GM18861 (cell line): ENCODE measurements around the gene DYSF.
A peak's percentile ranks its signal among the peaks of the same experiment; 100 is the strongest.

Experiments used
- ATAC-seq: cut with Tn5 transposase; IDR thresholded peaks from one replicate; pipeline ENCODE4 v1.9.1; 2021; ENCODE audit not compliant: unreplicated experiment

Gene DYSF

DNA sequence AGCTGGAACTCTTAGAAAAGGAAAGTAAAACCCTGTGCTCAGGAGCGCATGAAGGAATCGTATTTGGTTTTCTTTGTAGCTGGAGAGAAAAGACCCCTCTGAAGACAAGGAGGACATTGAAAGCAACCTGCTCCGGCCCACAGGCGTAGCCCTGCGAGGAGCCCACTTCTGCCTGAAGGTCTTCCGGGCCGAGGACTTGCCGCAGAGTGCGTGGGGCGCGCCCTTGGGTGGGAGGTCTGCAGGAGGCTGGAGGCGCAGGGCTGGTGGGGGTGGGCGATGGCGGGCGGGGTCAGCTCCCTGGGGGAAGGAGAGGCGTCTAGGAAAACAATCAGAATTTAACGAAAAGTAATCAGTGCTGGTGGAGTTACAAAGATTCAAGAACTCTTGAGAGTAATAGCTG, 72.8 kb downstream of the DYSF start:
- no peak for ATAC-seq

DNA sequence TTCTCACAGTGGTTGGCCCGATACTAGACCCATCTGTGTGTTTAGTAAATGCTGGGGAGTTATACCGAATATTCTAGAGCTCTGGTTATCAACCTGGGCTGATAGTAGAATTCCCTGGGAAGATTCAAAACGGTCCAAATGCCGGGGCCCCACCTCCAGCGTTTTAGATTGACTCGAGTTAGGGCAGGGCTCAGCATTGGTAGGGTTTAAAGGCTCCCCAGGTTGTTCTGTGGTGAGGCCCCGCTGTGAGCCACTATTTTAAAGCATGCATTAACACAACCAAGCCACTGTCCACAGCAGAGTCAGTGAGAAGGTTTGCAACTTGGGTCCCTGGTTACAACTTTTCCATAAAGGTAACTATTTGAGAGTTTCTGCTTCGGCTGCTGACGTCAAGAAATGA, 73.6 kb downstream of the DYSF start:
- ATAC-seq, result no peak

DNA sequence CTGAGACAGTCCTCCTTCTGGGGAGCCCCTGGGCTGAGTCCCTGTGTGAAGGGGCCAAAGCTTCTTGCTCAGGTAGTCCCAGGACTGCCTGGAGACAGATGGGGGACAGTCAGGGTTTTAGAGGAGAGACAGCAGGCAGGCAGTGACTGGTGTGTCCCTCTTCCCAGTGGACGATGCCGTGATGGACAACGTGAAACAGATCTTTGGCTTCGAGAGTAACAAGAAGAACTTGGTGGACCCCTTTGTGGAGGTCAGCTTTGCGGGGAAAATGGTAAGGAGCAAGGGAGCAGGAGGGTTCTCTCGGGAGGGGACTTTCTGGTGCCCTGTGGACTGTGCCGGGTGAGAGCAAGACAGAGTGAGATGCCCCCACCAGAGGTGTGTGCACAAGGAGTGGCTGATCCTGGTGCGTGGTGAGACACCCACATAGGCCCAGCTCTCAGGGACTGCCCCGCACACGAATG, 74.8 kb downstream of the DYSF start:
- no peak for ATAC-seq

DNA sequence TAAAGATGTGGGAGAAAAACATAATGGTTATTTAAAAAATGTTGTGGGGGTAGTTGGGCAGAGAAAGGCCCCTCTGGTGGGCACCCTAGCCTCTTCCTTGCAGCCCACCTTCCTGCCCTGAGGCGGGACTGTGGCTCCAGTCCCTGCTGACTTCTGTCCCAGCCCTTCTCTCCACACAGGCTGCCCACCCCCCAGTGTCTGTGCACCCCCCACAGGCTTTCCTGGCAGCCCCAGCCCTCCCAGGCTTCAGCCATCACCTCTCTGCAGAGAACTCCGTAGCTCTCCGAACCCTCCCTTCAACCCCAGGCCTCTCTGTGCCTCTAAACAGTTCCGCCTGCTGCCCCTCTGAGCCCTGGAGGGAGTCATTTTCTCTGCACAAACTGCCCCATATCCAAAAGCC, 75.4 kb downstream of the DYSF start:
- ATAC-seq, result no peak

DNA sequence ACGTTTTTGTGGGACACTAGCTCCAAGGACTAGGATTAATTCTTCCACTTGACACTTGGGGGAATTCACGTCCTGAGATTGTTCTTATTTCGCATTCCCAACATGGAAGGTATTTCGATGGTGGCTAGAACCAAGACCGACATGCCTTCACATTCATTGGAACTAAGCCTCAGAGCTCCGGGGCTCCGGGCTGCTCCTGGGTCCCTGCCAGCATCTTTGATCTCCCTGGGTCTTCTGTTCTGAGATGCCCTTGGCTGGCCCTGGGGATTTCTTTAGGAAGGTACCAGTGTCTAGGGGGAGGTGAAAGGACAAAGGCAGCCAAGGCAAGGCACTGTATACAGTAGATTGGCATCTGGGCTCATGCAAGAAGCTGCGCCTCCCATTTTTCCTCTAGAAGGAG, 76.8 kb downstream of the DYSF start:
- ATAC-seq, result no peak

DNA sequence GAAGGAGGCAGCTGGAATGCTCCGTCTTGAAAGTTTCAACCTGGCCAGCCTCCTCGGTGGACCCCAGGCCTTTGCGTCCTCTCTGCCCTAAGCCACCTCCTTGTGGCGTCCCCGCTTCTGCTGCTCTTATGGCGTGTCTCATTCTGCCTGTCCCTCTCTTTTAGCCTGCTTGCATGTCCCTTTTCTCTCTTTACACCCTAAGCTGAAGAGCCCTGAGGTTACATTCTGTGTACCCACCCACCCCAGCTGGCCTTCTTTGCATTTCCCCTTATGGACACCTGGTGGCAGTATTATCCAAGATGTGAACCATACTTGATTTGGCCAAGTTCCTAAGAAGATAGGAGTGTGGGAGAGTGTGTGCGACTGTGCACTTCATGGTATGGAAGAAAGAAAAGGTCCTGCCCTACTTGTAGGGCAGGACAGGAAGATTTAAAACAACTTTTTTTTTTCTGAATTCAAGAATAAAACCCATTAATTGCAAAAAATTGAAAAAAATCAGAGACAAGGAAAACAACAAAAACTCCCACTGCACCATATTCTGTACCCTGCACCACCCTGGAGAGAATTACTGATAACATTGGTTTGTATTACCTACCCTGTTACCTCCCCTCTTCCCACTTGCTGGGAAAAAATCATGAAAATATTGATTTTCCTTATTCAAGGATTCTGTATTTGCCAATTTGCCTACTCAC, 77.4 kb downstream of the DYSF start:
- ATAC-seq, result no peak

DNA sequence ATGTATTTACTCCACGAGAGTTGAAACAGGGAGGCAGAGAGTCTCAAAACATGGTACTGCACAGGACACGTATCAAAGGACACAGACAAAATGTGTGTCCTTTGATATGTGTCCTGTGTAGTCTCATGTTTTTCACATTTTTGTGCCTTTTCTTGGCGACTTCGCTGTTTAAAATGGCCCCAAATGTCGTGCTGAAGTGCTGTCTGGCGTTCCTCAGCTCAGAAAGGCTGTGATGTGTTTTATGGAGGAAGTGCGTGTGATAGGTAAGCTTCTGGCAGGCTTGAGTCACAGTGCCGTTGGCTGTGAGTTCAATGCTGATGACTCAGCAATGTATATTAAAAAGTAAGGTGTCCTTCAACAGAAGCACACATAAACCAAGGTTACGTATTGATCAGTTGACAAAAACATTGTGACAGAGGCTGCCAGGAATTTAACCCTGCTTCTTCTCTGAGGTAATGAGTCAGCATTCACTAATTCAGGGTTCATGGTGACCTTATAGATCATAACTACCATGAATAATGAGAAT, 78.2 kb downstream of the DYSF start:
- no peak for ATAC-seq

DNA sequence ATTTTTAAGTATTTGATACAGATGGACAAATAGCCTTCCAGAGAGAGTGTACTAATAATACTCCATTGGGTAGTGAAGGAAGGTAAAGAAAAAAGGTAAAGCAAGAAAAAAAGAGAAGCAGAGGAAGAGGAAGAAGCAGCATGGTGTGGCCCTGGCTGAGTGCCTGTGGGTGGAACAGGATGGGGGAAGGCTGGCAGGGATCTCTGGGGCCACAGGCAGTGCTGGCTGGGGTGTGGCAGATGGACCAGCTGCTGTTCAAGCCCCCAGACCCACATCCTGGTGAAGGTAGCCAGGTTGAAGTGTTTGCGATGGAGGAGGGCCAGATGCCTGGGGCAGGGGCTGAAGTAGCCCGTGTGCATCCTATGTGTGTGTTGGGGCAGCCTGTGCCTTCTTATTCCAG, 79.0 kb downstream of the DYSF start:
- ATAC-seq, result no peak

DNA sequence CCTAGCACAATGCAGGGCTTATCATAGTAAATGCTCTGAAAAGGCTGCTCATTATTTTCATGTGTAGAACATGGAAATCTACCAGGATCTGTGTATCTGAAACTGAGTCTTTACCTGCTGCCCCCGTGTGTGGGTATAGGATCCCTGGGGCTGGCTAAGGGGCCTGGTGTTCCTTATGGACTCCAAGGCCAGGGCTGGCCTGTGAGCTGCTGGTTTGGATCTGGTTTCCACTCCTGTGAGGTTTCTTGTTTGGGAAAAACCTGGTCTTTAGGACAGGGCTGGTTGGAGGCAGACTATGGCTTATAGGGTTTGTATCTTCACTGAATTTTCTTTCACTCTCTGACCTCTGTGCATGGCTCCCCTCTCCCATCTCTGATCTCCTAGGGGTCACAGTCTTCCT, 80.8 kb downstream of the DYSF start:
- no peak for ATAC-seq

DNA sequence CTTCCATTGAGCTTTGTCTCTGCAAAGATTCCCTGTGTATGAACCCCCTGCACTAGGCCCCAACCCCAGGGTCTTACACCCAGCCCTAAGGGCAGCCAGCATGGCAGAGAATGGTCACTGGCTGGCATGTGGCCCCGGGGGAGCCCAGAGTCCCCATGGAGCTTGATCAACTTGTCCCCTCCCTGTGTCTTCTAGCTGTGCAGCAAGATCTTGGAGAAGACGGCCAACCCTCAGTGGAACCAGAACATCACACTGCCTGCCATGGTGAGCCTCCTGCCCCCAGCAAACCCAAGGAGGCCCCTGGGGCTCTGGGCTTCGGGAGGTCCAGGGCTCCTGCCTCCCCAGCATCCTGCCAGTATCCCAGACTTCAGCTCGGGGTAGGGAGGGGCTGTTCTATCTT, 81.5 kb downstream of the DYSF start:
- ATAC-seq, result no peak

DNA sequence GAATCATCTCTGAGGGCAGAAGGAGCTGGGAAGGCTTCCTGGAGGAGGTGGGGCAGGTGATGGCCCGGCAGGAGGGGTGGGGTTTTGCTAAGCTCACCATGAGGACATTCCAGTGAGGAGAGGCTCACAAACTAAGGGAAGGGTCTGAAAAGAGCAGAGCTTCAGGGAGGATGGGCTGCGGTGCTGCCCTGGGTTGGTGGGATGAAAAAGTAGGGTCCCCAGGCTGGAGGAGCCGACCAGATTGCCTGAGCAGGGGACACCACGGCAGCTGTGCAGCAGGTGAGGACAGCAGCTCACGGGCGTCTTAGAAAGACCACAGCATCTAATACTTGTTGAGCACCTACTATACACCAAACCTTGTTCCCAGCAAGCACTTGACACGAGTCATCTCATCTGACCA, 82.2 kb downstream of the DYSF start:
- ATAC-seq, result no peak

DNA sequence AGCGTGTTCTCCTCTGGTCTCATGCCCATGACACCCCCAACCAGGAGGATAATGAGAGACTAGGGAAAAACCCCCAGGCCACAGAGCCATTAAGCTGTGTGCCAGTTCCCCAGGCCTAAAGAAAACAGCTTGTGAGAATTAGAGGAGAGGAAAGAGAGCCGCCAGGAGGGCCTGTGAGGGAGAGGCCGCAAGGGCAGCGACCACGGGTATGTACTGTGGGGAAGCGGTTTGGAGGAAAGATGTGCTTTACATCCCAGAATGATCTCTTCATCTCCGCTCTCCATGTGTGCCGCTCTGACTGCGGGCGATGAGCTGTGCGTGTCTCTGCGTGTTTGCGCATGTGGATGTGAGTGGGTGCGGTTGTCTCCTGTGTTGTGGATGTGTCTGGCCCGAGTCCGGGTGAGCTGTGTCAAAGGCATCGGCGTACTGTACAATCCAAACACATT, 82.9 kb downstream of the DYSF start:
- no peak for ATAC-seq

DNA sequence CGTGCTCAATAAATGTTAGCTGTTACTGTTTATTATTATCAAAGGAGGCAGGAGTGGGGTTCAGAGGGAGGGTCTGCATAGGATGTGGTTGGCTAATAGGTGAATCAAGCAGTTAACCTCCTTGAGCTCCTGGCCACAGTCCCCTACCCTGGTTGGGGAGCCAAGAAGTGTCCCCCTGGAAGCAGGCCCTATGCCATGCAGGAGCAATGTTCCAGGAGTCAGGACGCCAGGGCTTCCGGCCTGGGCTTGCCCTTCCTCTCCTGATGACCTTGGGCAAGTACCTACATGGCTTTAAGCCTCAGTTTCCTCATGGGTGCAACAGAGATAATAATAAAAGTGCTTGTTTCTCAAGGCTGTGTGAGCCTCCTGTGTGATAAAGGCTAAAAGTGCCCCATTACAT, 84.9 kb downstream of the DYSF start:
- ATAC-seq, result no peak

DNA sequence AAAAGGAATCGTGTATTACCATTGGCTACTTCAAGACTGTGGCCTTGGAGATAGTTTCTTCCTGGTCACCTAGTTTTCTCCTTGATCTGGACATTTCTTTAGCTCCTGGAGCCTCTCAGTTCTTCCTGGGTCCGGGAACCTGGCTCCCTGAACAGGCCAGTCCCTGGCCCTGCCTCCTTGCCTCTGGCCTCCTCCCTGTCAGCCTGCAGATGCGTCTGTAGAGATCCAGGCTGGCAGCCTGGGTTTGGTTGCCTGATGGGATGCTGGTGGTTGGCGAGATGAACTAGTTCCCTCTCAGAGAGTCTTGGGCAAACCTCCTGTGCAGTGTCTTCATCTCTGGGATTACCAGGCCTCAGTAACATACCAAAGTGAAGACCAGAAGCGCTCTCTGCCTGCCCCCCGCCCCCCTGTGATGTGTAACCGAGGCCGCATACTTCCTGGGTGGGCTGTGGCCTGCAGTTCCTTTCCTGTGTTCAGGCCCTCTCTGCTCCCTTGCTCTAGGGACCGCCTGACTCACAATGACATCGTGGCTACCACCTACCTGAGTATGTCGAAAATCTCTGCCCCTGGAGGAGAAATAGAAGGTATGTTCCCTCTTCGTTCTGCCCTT, 85.4 kb downstream of the DYSF start:
- ATAC-seq, result no peak

DNA sequence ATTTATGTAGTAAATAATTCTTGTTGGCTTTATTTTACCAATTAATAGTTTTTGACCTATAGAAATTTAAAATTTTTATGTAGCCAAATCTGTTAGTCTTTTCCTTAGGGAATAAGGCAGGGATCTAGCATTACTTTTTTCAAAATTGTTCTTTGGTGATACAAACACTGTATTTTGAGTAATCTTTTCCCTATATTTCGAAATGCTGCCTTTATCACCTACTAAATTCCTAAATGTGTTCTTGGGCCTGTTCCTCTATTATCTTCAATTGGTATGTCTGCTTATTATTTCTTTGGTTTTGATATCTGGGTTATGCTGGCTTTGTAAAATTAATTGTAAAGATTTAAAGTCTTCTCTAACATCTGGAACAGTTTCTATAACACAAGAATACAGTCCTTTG, 87.5 kb downstream of the DYSF start:
- no peak for ATAC-seq

DNA sequence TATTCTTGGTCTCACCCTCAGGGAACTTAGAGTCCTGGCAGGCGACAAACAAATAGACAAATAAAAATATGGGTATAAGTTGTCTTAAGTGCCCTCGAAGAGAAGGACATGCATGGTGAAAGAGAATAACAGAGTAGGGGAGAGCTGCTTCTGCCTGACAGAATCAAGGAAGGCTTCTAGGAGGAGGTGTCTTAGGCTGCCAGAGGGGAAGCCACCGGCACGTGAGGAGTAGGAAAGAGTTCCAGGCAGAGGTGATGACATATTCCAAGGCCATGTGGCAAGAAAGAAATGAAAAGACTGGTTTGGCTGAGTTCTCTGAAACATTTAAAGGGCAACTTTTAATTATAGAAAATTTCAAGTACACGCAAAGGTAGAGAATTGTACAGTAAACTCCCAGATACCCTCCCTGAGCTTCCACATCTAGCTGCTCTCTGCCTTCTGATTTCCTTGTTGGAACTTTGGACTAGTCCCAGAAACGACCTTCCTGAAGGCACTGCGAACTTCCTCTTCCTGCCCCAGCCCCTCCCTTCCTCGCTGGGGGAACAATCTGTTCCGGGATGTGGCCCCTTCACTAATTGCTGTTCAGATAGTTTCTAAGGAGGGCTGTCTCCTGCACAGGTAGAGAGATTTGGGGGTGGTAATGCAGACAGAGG, 91.7 kb downstream of the DYSF start:
- ATAC-seq, result no peak

DNA sequence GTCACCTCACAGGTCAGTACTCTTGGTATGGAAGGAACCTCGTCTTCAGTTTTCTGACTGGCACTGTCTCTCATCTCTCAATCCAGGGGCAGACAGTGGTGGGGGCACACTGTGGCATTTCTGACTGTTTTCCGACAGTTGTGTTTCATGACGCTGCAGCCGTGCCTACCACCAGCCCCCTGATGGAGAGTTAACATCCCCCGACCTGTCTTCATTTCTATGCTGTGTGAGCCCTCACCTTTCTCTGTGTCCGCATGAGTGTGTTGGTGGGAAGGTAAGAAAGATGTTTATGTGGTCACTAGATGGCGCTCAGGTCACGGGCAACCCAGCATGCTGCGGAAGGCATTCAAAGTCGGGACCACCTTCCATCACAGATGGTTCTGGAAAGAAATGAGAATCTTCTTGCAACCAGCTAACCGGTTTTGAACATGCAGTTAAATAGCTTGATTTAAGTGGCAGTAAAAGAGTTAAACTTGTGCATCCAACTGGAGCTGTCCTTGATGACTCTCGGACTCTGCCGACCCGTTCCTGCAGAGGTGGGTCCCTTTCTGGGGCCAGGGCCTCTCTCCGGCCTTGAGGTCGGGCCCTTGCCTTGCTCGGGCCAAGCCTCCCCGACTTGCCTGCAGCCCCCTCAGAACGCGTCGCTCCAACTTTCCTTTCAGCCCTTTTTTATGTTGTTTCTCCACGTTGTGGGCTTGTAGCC, 92.4 kb downstream of the DYSF start:
- ATAC-seq, result peak; percentile 60

DNA sequence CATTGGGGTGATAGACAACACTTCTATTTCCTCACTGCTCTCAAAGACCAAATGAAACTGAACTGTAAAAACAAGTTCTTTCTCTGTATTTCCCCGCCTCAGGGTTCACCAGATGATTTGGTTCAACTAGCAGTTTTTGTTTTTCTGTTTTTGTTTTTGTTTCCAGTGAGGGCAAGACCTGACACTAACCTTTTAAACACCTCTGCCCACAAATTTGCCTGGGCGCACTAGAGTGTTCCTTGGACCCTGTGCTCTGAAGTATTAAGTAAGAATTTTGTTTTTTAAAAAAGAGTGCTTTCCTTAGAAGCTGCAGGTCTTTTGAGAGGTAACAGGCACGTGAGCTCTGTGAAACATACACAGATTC, 92.9 kb downstream of the DYSF start:
- ATAC-seq, result no peak

DNA sequence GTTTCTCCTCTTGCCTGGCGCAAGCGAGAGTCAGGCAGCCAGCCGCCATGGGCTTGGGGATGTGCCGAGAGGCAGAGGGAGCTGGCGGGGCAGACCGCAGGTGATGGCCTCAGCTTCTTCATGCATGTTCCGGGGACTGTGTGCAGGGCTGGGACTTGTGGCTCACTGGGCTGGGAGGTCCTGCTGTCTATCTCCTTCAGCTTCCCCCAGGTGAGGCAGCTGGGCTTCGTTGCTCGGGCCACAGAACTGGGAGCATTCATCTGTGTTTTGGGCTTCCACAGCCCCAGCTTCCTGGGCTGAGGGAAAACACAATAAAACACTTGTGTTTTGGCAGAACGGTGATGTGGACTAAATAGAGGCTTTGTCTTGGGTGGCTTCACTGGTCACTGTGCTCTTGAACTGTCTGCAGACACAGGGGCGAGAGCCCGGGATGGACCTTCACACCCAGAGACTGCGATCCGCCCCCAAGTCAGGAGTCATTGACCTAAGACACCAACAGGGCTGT, 93.5 kb downstream of the DYSF start:
- no peak for ATAC-seq

DNA sequence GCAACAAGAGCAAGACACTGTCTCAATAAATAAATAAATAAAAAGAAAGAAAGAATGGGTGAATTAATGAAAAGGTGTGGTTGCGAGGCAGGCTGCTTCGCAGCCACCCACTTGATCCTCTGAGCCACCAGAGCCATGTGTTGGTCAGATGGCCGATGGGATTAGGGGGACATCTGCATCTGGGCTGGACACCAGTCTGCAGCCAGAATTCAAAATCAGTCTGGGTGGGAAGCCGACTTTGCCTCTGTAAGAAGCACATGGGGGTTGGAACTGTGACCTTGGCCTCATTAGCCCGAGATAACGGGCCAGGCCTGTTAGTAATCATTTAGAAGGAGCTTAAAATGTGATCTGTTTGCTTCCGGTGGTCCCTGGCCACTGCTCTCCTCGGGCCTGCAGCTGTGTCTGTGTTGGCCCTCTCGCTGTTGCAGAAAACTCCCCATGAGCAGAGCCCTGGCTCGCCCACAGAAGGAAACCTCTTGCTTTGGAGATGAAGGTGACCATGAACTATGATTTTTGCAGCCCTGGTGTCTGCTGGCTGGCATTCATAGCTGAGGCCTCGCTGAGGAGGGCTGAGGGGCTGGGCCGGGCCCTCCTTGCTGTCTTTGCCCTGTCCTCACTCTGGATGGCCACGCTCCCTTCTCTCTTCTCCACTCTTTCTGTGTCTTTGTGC, 94.4 kb downstream of the DYSF start:
- no peak for ATAC-seq
